A673 (cell line): ENCODE measurements around the gene THADA. TPM values are rescaled to one million over a fixed set of nuclear protein-coding genes. Genes with fewer than 3 reads are reported as not detected.
"Not testable (repeated sequence)": the region's sequence is repeated elsewhere in the genome, so short reads cannot be mapped to it uniquely, and the experiment has no call there.

ENCODE experiments used
- BruUV-seq: library from RNA; stranded (reverse); fragments of 400-500 nt; replicated peaks from 2 replicates; lab custom pipeline; 2021; lab: Mats Ljungman, UMichigan
- CTCF ChIA-PET: fragments of 300-600 bp; sonication (Branson Sonifier 250); formaldehyde crosslinking; loops from one replicate; lab custom pipeline; 2022; ENCODE audit warnings: antibody characterized with exemption; lab: Charles Lee
- POLR2A ChIA-PET: fragments of 300-600 bp; sonication (Branson Sonifier 250); formaldehyde crosslinking; loops from one replicate; lab custom pipeline; 2022; ENCODE audit warnings: antibody characterized with exemption; ENCODE audit not compliant: low non-redundant PET; lab: Charles Lee
- DNase-seq: peaks from one replicate; pipeline ENCODE4 v3.0.0-alpha.2; 2015; ENCODE audit warnings: low spot score
- H3K27ac ChIP-seq: fragments of 200-600 bp; sonication (generic); 2 replicates; pipeline ENCODE4 v1.5.1; 2016; ENCODE audit warnings: mixed run types, low read depth, mild to moderate bottlenecking, mixed read lengths, antibody characterized with exemption, low read length; ENCODE audit not compliant: poor library complexity, severe bottlenecking
- H3K27me3 ChIP-seq: fragments of 200-600 bp; sonication (generic); replicated peaks from 2 replicates; pipeline ENCODE4 v1.6.1; 2017; ENCODE audit warnings: mixed run types, low read depth, mild to moderate bottlenecking, mixed read lengths, antibody characterized with exemption, low read length; ENCODE audit not compliant: insufficient read depth, poor library complexity
- H3K36me3 ChIP-seq: fragments of 200-600 bp; sonication (generic); 2 replicates; pipeline ENCODE4 v1.6.1; 2016; ENCODE audit warnings: mixed run types, mild to moderate bottlenecking, mixed read lengths, antibody characterized with exemption, low read length; ENCODE audit not compliant: insufficient read depth, poor library complexity, severe bottlenecking
- H3K4me1 ChIP-seq: fragments of 200-600 bp; sonication (generic); 2 replicates; pipeline ENCODE4 v1.6.1; 2017; ENCODE audit warnings: mixed run types, mild to moderate bottlenecking, mixed read lengths, antibody characterized with exemption, low read length; ENCODE audit not compliant: insufficient read depth, poor library complexity, severe bottlenecking
- H3K4me3 ChIP-seq: fragments of 200-600 bp; sonication (generic); 2 replicates; pipeline ENCODE4 v1.5.1; 2016; ENCODE audit warnings: low read depth, mixed run types, mild to moderate bottlenecking, mixed read lengths, low read length; ENCODE audit not compliant: poor library complexity, severe bottlenecking
- H3K9me3 ChIP-seq: fragments of 200-600 bp; sonication (generic); 2 replicates; pipeline ENCODE4 v1.6.1; 2016; ENCODE audit warnings: mixed run types, low read depth, mild to moderate bottlenecking, mixed read lengths, antibody characterized with exemption, low read length; ENCODE audit not compliant: poor library complexity, severe bottlenecking
- CTCF ChIP-seq: fragments of 300-800, 200-600 bp; sonication (generic); conservative IDR thresholded peaks from 2 replicates; pipeline ENCODE4 v1.5.1; 2017; ENCODE audit warnings: low read depth, mild to moderate bottlenecking, antibody characterized with exemption, low read length, moderate library complexity, mixed read lengths
- EZH2 ChIP-seq: fragments of 200-600 bp; sonication (generic); IDR thresholded peaks from 2 replicates; pipeline ENCODE4 v1.6.1; 2017; ENCODE audit warnings: borderline replicate concordance, low read depth, mild to moderate bottlenecking, mixed read lengths, antibody characterized with exemption, low read length; ENCODE audit not compliant: poor library complexity, severe bottlenecking
- intact Hi-C: fragments of 100-400 bp; cut with micrococcal nuclease; formaldehyde crosslinking; loops from one replicate; pipeline ENCODE4 v1.10.0; 2022; ENCODE audit not compliant: unreplicated experiment
- total RNA-seq: library from RNA; stranded (reverse); gene quantifications from 2 replicates; pipeline ENCODE4 v1.2.3, GENCODE V29; 2021

The THADA gene
- total RNA-seq, 1 experiment from 2014 or later: 39.7 TPM

DNA sequence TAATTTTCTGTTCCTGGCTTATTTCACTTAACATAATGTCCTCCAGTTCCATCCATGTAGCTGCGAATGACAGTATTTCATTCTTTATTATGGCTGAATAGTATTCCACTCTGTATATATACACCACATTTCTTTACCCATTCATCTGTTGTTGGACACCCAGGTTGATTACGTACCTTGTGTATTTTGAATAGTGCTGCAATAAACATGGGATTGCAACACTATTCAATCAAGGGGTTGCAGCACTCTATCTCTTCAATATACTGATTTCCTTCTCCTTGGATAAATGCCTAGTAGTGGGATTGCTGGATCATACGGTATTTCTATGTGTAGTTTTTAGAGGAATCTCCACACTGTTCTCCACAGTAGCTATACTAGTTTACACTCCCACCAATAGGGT, 61.3 kb downstream of the THADA start:
- intact Hi-C loops: no loop called here
- H3K4me1 ChIP-seq: no peaks in the 10 kb centered on the region
- no peak overlapping the region for H3K4me3 ChIP-seq
- no peaks in the 10 kb centered on the region for H3K36me3 ChIP-seq
- TF ChIP-seq CTCF (no peak), EZH2 (no peak)
- no TSS peak for BruUV-seq
- H3K9me3 ChIP-seq: no peaks in the 10 kb centered on the region
- ChIA-PET CTCF (no interaction called here), POLR2A (no interaction called here)
- DNase-seq: no peak
- H3K27ac ChIP-seq: no peak overlapping the region
- H3K27me3 ChIP-seq: no peaks in the 10 kb centered on the region

- H3K4me1 ChIP-seq, H3K36me3 ChIP-seq, POLR2A ChIA-PET, H3K27me3 ChIP-seq, H3K4me3 ChIP-seq, DNase-seq, intact Hi-C loops, H3K9me3 ChIP-seq, BruUV-seq, CTCF ChIA-PET, H3K27ac ChIP-seq: not testable (repeated sequence)
These were observed 63.3 kb downstream of the THADA start for GRCh38 chr2:43532572-43532971.

GRCh38 chr2:43531251-43531650, 64.6 kb downstream of the THADA start:
- Histone ChIP-seq H3K27ac (no peak overlapping the region), H3K4me3 (no peak overlapping the region), H3K9me3 (no peaks in the 10 kb centered on the region), H3K27me3 (no peaks in the 10 kb centered on the region), H3K36me3 (peaks cover 3% of the 10 kb centered on the region), H3K4me1 (no peaks in the 10 kb centered on the region)
- CTCF ChIA-PET: no interaction called here
- TF ChIP-seq CTCF (no peak), EZH2 (no peak)
- DNase-seq: no peak
- POLR2A ChIA-PET: no interaction called here
- no TSS peak for BruUV-seq
- intact Hi-C loops: no loop called here

DNA sequence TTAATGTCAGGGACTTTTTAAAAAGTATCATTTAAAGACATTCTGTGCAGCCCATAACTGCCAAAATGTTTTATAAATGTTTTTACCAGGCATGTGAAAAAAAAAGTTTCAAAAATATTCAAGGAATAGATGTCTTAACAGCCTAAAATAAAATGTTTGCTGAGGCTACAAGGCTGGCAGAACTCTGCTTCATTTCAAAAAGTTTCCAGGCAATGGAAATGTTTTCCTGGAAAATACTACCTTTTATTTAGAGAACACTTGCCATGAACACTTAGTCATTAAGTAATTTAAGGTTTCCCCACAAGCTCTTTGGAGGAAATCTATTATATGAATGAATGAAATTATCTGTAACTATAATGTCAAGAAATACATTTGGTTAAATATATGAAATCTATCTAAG, 68.8 kb downstream of the THADA start:
- Histone ChIP-seq H3K4me3 (no peak overlapping the region), H3K27ac (no peak overlapping the region), H3K9me3 (peaks cover 9% of the 10 kb centered on the region), H3K36me3 (peaks cover 3% of the 10 kb centered on the region), H3K27me3 (no peaks in the 10 kb centered on the region), H3K4me1 (peaks cover 20% of the 10 kb centered on the region)
- ChIA-PET POLR2A (no interaction called here), CTCF (no interaction called here)
- intact Hi-C loops: no loop called here
- no TSS peak for BruUV-seq
- DNase-seq: no peak
- TF ChIP-seq EZH2: no peak
- TF ChIP-seq CTCF: no peak
